ENCODE results near the gene NEK10.

GRCh38 chr3:27312044-27312668 is 57.0 kb downstream of the NEK10 start:
- TF ChIP-seq, protein P1, sequence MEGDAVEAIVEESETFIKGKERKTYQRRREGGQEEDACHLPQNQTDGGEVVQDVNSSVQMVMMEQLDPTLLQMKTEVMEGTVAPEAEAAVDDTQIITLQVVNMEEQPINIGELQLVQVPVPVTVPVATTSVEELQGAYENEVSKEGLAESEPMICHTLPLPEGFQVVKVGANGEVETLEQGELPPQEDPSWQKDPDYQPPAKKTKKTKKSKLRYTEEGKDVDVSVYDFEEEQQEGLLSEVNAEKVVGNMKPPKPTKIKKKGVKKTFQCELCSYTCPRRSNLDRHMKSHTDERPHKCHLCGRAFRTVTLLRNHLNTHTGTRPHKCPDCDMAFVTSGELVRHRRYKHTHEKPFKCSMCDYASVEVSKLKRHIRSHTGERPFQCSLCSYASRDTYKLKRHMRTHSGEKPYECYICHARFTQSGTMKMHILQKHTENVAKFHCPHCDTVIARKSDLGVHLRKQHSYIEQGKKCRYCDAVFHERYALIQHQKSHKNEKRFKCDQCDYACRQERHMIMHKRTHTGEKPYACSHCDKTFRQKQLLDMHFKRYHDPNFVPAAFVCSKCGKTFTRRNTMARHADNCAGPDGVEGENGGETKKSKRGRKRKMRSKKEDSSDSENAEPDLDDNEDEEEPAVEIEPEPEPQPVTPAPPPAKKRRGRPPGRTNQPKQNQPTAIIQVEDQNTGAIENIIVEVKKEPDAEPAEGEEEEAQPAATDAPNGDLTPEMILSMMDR (IDR thresholded peaks at IDR 0.05; ENCODE audit: low read length) = peak; percentile 70
- TF ChIP-seq EZH2 (optimal IDR thresholded peaks at IDR 0.05; ENCODE audit: low read depth, low read length) = no peak
- no peak for TF ChIP-seq EZH2phosphoT487 (IDR thresholded peaks at IDR 0.05; ENCODE audit: low read length)

Data from MM.1S (cell line).